ENCODE measurements around the gene OR52W1. TPM values are rescaled to one million over a fixed set of nuclear protein-coding genes. Genes with fewer than 3 reads are reported as not detected.

The OR52W1 gene
- total and polyA plus RNA-seq, 2 donors (not counting 3 experiments of a cell fraction or from before 2014, with no cell fraction given): not detected

- no peak overlapping the region for H3K4me3 ChIP-seq (replicated peaks in 1 of 3; ENCODE audit: insufficient read depth in 1 of 3, low read depth in 1 of 3, low read length in 3 of 3)
- no peaks in the 10 kb centered on the region for H3K9me3 ChIP-seq (replicated peaks; ENCODE audit: control insufficient read depth, insufficient read depth, low read length)
- no peak for TF ChIP-seq POLR2AphosphoS5 (IDR thresholded peaks at IDR 0.05; ENCODE audit: insufficient read depth, low read depth, low read length)
- TF ChIP-seq MYC (IDR thresholded peaks at IDR 0.05; ENCODE audit: low read depth, low read length): no peak
- TF ChIP-seq EZH2 (IDR thresholded peaks at IDR 0.05; ENCODE audit: borderline replicate concordance, low read depth, low read length, severe bottlenecking): no peak
- TF ChIP-seq CTCF (IDR thresholded peaks at IDR 0.05; ENCODE audit: extremely low read depth in 1 of 2, insufficient read depth in 1 of 2, low read depth in 1 of 2, low read length in 2 of 2): no peak
- no peak for TF ChIP-seq JUN (IDR thresholded peaks at IDR 0.05; ENCODE audit: borderline replicate concordance, insufficient read depth, insufficient read length, low read depth)
- TF ChIP-seq FOS (IDR thresholded peaks at IDR 0.05; ENCODE audit: borderline replicate concordance, insufficient read depth, low read length): no peak
- no peak for TF ChIP-seq GATA2 (IDR thresholded peaks at IDR 0.05; ENCODE audit: insufficient read depth, insufficient read length, low read depth, low read length)
- TF ChIP-seq POLR2A (IDR thresholded peaks at IDR 0.05; ENCODE audit: low read depth, low read length): no peak
- no peak for TF ChIP-seq MAX (IDR thresholded peaks at IDR 0.05; ENCODE audit: insufficient read depth, insufficient read length)
- no peaks in the 10 kb centered on the region for H3K9me1 ChIP-seq (replicated peaks; ENCODE audit: control insufficient read depth, extremely low read depth, insufficient read depth, low read length)
- DNase-seq (ENCODE audit: low read depth, low spot score): no peak
- no peak overlapping the region for H3K27ac ChIP-seq (ENCODE audit: insufficient read depth, low read depth, low read length)
- no peak overlapping the region for H3K4me2 ChIP-seq (ENCODE audit: insufficient read depth, low read length)
- no peaks in the 10 kb centered on the region for H3K36me3 ChIP-seq (ENCODE audit: control insufficient read depth in 2 of 2, extremely low read depth in 1 of 2, insufficient read depth in 2 of 2, low read length in 2 of 2)
- no peak for FAIRE-seq
- no peaks in the 10 kb centered on the region for H4K20me1 ChIP-seq (replicated peaks; ENCODE audit: control insufficient read depth, extremely low read depth, insufficient read depth, low read length)
- intact Hi-C loops (cut with micrococcal nuclease) (no loop called here), dilution Hi-C loops (cut with MboI; ENCODE audit: extremely low pct_ligation_motif_present, low sequenced_read_pairs) (no loop called here)
- no peaks in the 10 kb centered on the region for H3K4me1 ChIP-seq (ENCODE audit: control insufficient read depth, extremely low read depth, insufficient read depth, low read length)
- no TSS peak for BruUV-seq (replicated peaks)
- ChIA-PET CTCF (interaction anchor here (1.2 kb wide), 1 partner anchor 14 kb away, joined by 4 read pairs; no protein-coding TSS in a partner anchor), POLR2A (no interaction called here)
- H2AFZ ChIP-seq (ENCODE audit: low read depth, low read length): no peak overlapping the region
- H3K79me2 ChIP-seq (ENCODE audit: control insufficient read depth, insufficient read depth, low read length): no peaks in the 10 kb centered on the region
- H3K27me3 ChIP-seq (ENCODE audit: control insufficient read depth in 2 of 2, insufficient read depth in 2 of 2, low read length in 2 of 2): no peaks in the 10 kb centered on the region
- no peak overlapping the region for H3K9ac ChIP-seq (replicated peaks; ENCODE audit: extremely low read depth, insufficient read depth, low read length)
These were observed 3.0 kb downstream of the OR52W1 start for GRCh38 chr11:6202041-6202440.
